IMR-90 (cell line): Measurements from ENCODE around the gene ZNRF3. TPM values are rescaled to one million over a fixed set of nuclear protein-coding genes. Genes with fewer than 3 reads are reported as not detected.

Experiments
- ATAC-seq: fragments of 200-7000 bp; cut with Tn5 transposase; 2 replicates; pipeline ENCODE4 v1.9.1; 2020; ENCODE audit warnings: low read depth, mild to moderate bottlenecking, moderate library complexity
- BruUV-seq: library from RNA; stranded (reverse); fragments of 400-500 nt; replicated peaks from 2 replicates; lab custom pipeline; 2021; lab: Mats Ljungman, UMichigan
- CTCF ChIA-PET: fragments of 300-600 bp; formaldehyde crosslinking; extraction: SDS; loops from one replicate; lab custom pipeline; 2021; ENCODE audit warnings: antibody characterized with exemption; lab: Yijun Ruan, JAX
- POLR2A ChIA-PET: fragments of 300-600 bp; sonication (Branson Sonifier 250); formaldehyde crosslinking; loops from one replicate; lab custom pipeline; 2022; ENCODE audit warnings: antibody characterized with exemption; ENCODE audit not compliant: unreplicated experiment; lab: Charles Lee
- DNase-seq: peaks from one replicate; pipeline ENCODE4 v3.0.0; 2013
- H2AFZ ChIP-seq: replicated peaks from 2 replicates; pipeline ENCODE3; 2013; ENCODE audit warnings: low read length, mild to moderate bottlenecking; ENCODE audit not compliant: poor library complexity
- H2AK5ac ChIP-seq: 2 replicates; pipeline ENCODE4 v1.6.1; 2013; ENCODE audit warnings: low read depth, low read length, inconsistent platforms
- H2AK9ac ChIP-seq: replicated peaks from 2 replicates; pipeline ENCODE3; 2013; ENCODE audit warnings: mild to moderate bottlenecking, low read depth, low read length, moderate library complexity; ENCODE audit not compliant: poor library complexity
- H2BK120ac ChIP-seq: 2 replicates; pipeline ENCODE4 v1.6.1; 2013; ENCODE audit warnings: low read depth, low read length, inconsistent platforms
- H2BK15ac ChIP-seq: 3 replicates; pipeline ENCODE4 v1.6.1; 2013; ENCODE audit warnings: low read depth, low read length, inconsistent platforms
- H2BK20ac ChIP-seq: 2 replicates; pipeline ENCODE4 v1.6.1; 2013; ENCODE audit warnings: low read depth, mild to moderate bottlenecking, inconsistent platforms, low read length, moderate library complexity
- H2BK5ac ChIP-seq: 2 replicates; pipeline ENCODE4 v1.6.1; 2013; ENCODE audit warnings: mild to moderate bottlenecking, low read depth, low read length, inconsistent platforms; ENCODE audit not compliant: poor library complexity, severe bottlenecking
- H3K14ac ChIP-seq: replicated peaks from 2 replicates; pipeline ENCODE4 v1.6.1; 2013; ENCODE audit warnings: low read depth, low read length, inconsistent platforms
- H3K18ac ChIP-seq: 2 replicates; pipeline ENCODE4 v1.6.1; 2013; ENCODE audit warnings: low read depth, low read length, control low read depth
- H3K23ac ChIP-seq: 2 replicates; pipeline ENCODE4 v1.6.1; 2013; ENCODE audit warnings: low read depth, low read length, inconsistent platforms
- H3K27ac ChIP-seq: 2 replicates; pipeline ENCODE4 v1.5.1; 2013; ENCODE audit warnings: mild to moderate bottlenecking, control low read depth, low read length; ENCODE audit not compliant: insufficient read depth
- H3K27me3 ChIP-seq: 2 replicates; pipeline ENCODE4 v1.6.1; 2013; ENCODE audit warnings: low read length; ENCODE audit not compliant: control insufficient read depth, insufficient read depth
- H3K36me3 ChIP-seq: 2 replicates; pipeline ENCODE4 v1.6.1; 2013; ENCODE audit warnings: low read length, mixed read lengths; ENCODE audit not compliant: control insufficient read depth, insufficient read depth
- H3K4ac ChIP-seq: 2 replicates; pipeline ENCODE4 v1.6.1; 2013; ENCODE audit warnings: low read depth, low read length, inconsistent platforms
- H3K4me1 ChIP-seq: 2 replicates; pipeline ENCODE4 v1.6.1; 2013; ENCODE audit warnings: low read length, mixed read lengths; ENCODE audit not compliant: control insufficient read depth, insufficient read depth
- H3K4me2 ChIP-seq: 2 replicates; pipeline ENCODE4 v1.6.1; 2013; ENCODE audit warnings: low read depth, mild to moderate bottlenecking, control low read depth, low read length, moderate library complexity
- H3K4me3 ChIP-seq: 2 replicates; pipeline ENCODE4 v1.5.1; 2013; ENCODE audit warnings: low read depth, mild to moderate bottlenecking, control low read depth, low read length, moderate library complexity; ENCODE audit not compliant: insufficient read depth
- H3K56ac ChIP-seq: 2 replicates; pipeline ENCODE4 v1.6.1; 2013; ENCODE audit warnings: low read length, inconsistent platforms; ENCODE audit not compliant: insufficient read depth; ENCODE audit errors: extremely low read depth
- H3K79me1 ChIP-seq, 2 experiments: 2 replicates each; pipeline ENCODE4 v1.6.1; 2013; ENCODE audit warnings: low read length in 2 of 2, inconsistent platforms in 1 of 2, low read depth in 1 of 2
- H3K9ac ChIP-seq: 2 replicates; pipeline ENCODE4 v1.6.1; 2013; ENCODE audit warnings: low read depth, low read length, control low read depth
- H3K9me1 ChIP-seq: 2 replicates; pipeline ENCODE4 v1.6.1; 2013; ENCODE audit warnings: low read length, inconsistent platforms; ENCODE audit not compliant: insufficient read depth
- H3K9me3 ChIP-seq: 2 replicates; pipeline ENCODE4 v1.6.1; 2013; ENCODE audit warnings: low read length; ENCODE audit not compliant: control insufficient read depth, insufficient read depth
- H4K20me1 ChIP-seq: 2 replicates; pipeline ENCODE4 v1.6.1; 2013; ENCODE audit warnings: low read length, inconsistent platforms; ENCODE audit not compliant: insufficient read depth
- H4K5ac ChIP-seq: 2 replicates; pipeline ENCODE4 v1.6.1; 2013; ENCODE audit warnings: mild to moderate bottlenecking, low read depth, low read length, control low read depth
- H4K8ac ChIP-seq, 2 experiments: 2 replicates each; pipeline ENCODE4 v1.6.1; 2013; ENCODE audit warnings: low read depth in 2 of 2, low read length in 2 of 2, control low read depth in 1 of 2, inconsistent platforms in 1 of 2
- H4K91ac ChIP-seq: 2 replicates; pipeline ENCODE4 v1.6.1; 2013; ENCODE audit warnings: low read depth, low read length, inconsistent platforms; ENCODE audit not compliant: insufficient read depth
- CHD1 ChIP-seq: IDR thresholded peaks from 2 replicates; pipeline ENCODE4 v1.6.1; 2012; ENCODE audit warnings: low read depth, low read length, improper control_type of control experiment
- ELK1 ChIP-seq: fragments of 150-350 bp; IDR thresholded peaks from 2 replicates; pipeline ENCODE4 v1.6.1; 2016; ENCODE audit warnings: low read depth, mild to moderate bottlenecking, low read length, moderate library complexity, borderline replicate concordance
- MAFK ChIP-seq: IDR thresholded peaks from 2 replicates; pipeline ENCODE4 v1.6.1; 2012; ENCODE audit warnings: low read depth, low read length, improper control_type of control experiment
- POLR2A ChIP-seq: IDR thresholded peaks from 2 replicates; pipeline ENCODE4 v1.6.1; 2012; ENCODE audit warnings: mild to moderate bottlenecking, low read depth, low read length
- RAD21 ChIP-seq: IDR thresholded peaks from 2 replicates; pipeline ENCODE4 v1.6.1; 2012; ENCODE audit warnings: low read length, improper control_type of control experiment
- SMC3 ChIP-seq: fragments of 150-350 bp; IDR thresholded peaks from 2 replicates; pipeline ENCODE4 v1.6.1; 2016; ENCODE audit warnings: low read depth, mild to moderate bottlenecking, antibody characterized with exemption, low read length, moderate library complexity
- WGBS, 2 experiments: methylation state at CpG; one replicate each; pipeline versions ENCODE4 v1.1.5 to v1.1.7; 2013; ENCODE audit warnings: missing lambda C conversion rate in 2 of 2; ENCODE audit not compliant: insufficient read length in 1 of 2; ENCODE audit errors: extremely low coverage in 2 of 2; 5-methylcytosine and 5-hydroxymethylcytosine counted together
- dilution Hi-C: fragments of 300-500 bp; cut with HindIII; formaldehyde crosslinking; loops from one replicate; pipeline ENCODE4 v1.14.3; 2018; ENCODE audit warnings: low sequenced_read_pairs; ENCODE audit not compliant: unreplicated experiment
- in situ Hi-C: fragments of 300-500 bp; cut with MboI; formaldehyde crosslinking; loops from 3 replicates; pipeline ENCODE4 v1.14.3; 2019; ENCODE audit warnings: low sequenced_read_pairs, inconsistent platforms, mixed read lengths
- intact Hi-C: fragments of 100-400 bp; cut with micrococcal nuclease; formaldehyde crosslinking; loops from 2 replicates; pipeline ENCODE4 v1.10.0; 2022
- polyA plus RNA-seq, 3 experiments: library from polyadenylated mRNA; depleted of rRNA; stranded (reverse); fragments of >200 nt; gene quantifications; 2 replicates each; pipeline ENCODE4 v1.2.3, GENCODE V29; 2012; ENCODE audit warnings: low replicate concordance in 1 of 3
- total RNA-seq: library from RNA; depleted of rRNA; stranded (reverse); fragments of >200 nt; gene quantifications from 2 replicates; pipeline ENCODE4 v1.2.3, GENCODE V29; 2012

Gene ZNRF3
- total and polyA plus RNA-seq, 2 of the 4 experiments (the other 2 are of a cell fraction) = 1.4 to 2.4 TPM

GRCh38 chr22:29082826-29083545 lies 199.6 kb downstream of the ZNRF3 start:
- ChIA-PET POLR2A (no interaction called here), CTCF (no interaction called here)
- Histone ChIP-seq H3K9ac (no peak overlapping the region), H3K23ac (no peak overlapping the region), H3K4ac (no peak overlapping the region), H2BK5ac (no peak overlapping the region), H3K18ac (no peak overlapping the region), H3K27ac (no peak overlapping the region), H2AK5ac (no peak overlapping the region), H3K4me2 (no peak overlapping the region), H3K27me3 (no peaks in the 10 kb centered on the region), H3K79me1 (no peaks in the 10 kb centered on the region), H3K4me1 (peaks cover 1% of the 10 kb centered on the region; the same call in 1 of the 2 replicates), H2BK15ac (no peak overlapping the region), H4K5ac (no peak overlapping the region), H2BK20ac (no peak overlapping the region), H2AFZ (no peak overlapping the region), H3K36me3 (no peaks in the 10 kb centered on the region), H3K56ac (no peak overlapping the region), H3K9me3 (no peaks in the 10 kb centered on the region), H4K20me1 (no peaks in the 10 kb centered on the region), H4K8ac (no peak overlapping the region), H3K9me1 (no peaks in the 10 kb centered on the region), H4K91ac (no peak overlapping the region), H2AK9ac (no peak overlapping the region), H3K14ac (no peak overlapping the region), H3K4me3 (no peak overlapping the region), H2BK120ac (no peak overlapping the region)
- TF ChIP-seq POLR2A (no peak), SMC3 (no peak), ELK1 (no peak), RAD21 (no peak), MAFK (peak; percentile 85), CHD1 (no peak)
- no peak for ATAC-seq
- in situ Hi-C loops (no loop called here), dilution Hi-C loops (no loop called here), intact Hi-C loops (no loop called here)
- no peak for DNase-seq
- WGBS, 2 experiments = 94% methylated on average over 2 of the region's 7 CpGs; no CpG with 5 or more reads in 1 of the 2 experiments
- BruUV-seq = no TSS peak
